HL-60 (cell line): Measurements from ENCODE around the gene CSMD2.

Experiments used
- POLR2AphosphoS5 ChIP-seq: IDR thresholded peaks from 2 replicates; pipeline ENCODE4 v1.6.1; 2012; ENCODE audit warnings: low read depth
- TF ChIP-seq, protein P1 (sequence below): IDR thresholded peaks from one replicate; pipeline ENCODE4 v1.5.1; 2011; ENCODE audit warnings: low read length, control low read depth, inconsistent platforms; ENCODE audit not compliant: insufficient read depth

DNA sequence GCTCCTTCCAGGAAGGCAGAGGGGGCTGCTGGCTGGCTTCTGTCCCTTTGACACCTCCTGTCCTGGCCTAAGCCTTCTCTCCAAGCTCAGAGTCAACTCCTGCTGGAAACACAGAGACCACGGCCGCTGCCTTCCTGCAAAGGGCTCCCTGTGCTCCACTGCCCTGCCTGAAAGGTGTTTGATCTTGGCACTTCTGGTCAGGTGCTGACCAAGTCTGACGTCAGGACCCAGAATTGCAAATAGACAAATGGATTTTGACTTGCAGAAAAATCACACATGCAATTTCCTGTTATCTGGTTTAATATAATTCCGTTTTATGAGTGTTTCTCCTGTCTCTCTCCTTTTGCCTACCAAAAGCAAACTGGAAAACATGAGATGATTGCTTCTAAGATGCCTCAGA lies 387.7 kb downstream of the CSMD2 start:
- TF ChIP-seq, protein P1, sequence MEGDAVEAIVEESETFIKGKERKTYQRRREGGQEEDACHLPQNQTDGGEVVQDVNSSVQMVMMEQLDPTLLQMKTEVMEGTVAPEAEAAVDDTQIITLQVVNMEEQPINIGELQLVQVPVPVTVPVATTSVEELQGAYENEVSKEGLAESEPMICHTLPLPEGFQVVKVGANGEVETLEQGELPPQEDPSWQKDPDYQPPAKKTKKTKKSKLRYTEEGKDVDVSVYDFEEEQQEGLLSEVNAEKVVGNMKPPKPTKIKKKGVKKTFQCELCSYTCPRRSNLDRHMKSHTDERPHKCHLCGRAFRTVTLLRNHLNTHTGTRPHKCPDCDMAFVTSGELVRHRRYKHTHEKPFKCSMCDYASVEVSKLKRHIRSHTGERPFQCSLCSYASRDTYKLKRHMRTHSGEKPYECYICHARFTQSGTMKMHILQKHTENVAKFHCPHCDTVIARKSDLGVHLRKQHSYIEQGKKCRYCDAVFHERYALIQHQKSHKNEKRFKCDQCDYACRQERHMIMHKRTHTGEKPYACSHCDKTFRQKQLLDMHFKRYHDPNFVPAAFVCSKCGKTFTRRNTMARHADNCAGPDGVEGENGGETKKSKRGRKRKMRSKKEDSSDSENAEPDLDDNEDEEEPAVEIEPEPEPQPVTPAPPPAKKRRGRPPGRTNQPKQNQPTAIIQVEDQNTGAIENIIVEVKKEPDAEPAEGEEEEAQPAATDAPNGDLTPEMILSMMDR = no peak
- TF ChIP-seq POLR2AphosphoS5 = no peak
